NT2/D1 (cell line): ENCODE results near the gene DCTN4.
A peak's percentile ranks its signal among the peaks of the same experiment; 100 is the strongest.
"Not testable (repeated sequence)": the region's sequence is repeated elsewhere in the genome, so short reads cannot be mapped to it uniquely, and the experiment has no call there.

Source experiments
- DNase-seq: peaks from one replicate; pipeline ENCODE4 v3.0.0-alpha.2; 2011; ENCODE audit warnings: low read depth, low spot score
- H3K27me3 ChIP-seq: 2 replicates; pipeline ENCODE4 v1.6.0; 2011; ENCODE audit warnings: mild to moderate bottlenecking; ENCODE audit not compliant: insufficient read length, insufficient read depth
- H3K36me3 ChIP-seq: 2 replicates; pipeline ENCODE4 v1.6.1; 2011; ENCODE audit warnings: mild to moderate bottlenecking, low read length, mixed read lengths; ENCODE audit not compliant: insufficient read depth, insufficient read length
- H3K4me1 ChIP-seq: 2 replicates; pipeline ENCODE4 v1.5.1; 2011; ENCODE audit not compliant: insufficient read depth, insufficient read length
- H3K4me3 ChIP-seq: 2 replicates; pipeline ENCODE4 v1.5.1; 2011; ENCODE audit warnings: low read depth; ENCODE audit not compliant: insufficient read length
- H3K9ac ChIP-seq: 2 replicates; pipeline ENCODE4 v1.6.0; 2011; ENCODE audit warnings: low read depth; ENCODE audit not compliant: insufficient read length
- H3K9me3 ChIP-seq: 2 replicates; pipeline ENCODE4 v1.5.1; 2011; ENCODE audit warnings: mild to moderate bottlenecking, low read length; ENCODE audit not compliant: insufficient read depth
- SUZ12 ChIP-seq: IDR thresholded peaks from 2 replicates; pipeline ENCODE4 v1.6.1; 2011; ENCODE audit not compliant: insufficient read length, insufficient read depth; ENCODE audit errors: extremely low read depth
- YY1 ChIP-seq: IDR thresholded peaks from 2 replicates; pipeline ENCODE4 v1.6.1; 2011; ENCODE audit not compliant: insufficient read length, insufficient read depth
- ZNF274 ChIP-seq: IDR thresholded peaks from 2 replicates; pipeline ENCODE4 v1.6.1; 2011; ENCODE audit warnings: mild to moderate bottlenecking, low read depth, low read length

The DCTN4 gene

DNA sequence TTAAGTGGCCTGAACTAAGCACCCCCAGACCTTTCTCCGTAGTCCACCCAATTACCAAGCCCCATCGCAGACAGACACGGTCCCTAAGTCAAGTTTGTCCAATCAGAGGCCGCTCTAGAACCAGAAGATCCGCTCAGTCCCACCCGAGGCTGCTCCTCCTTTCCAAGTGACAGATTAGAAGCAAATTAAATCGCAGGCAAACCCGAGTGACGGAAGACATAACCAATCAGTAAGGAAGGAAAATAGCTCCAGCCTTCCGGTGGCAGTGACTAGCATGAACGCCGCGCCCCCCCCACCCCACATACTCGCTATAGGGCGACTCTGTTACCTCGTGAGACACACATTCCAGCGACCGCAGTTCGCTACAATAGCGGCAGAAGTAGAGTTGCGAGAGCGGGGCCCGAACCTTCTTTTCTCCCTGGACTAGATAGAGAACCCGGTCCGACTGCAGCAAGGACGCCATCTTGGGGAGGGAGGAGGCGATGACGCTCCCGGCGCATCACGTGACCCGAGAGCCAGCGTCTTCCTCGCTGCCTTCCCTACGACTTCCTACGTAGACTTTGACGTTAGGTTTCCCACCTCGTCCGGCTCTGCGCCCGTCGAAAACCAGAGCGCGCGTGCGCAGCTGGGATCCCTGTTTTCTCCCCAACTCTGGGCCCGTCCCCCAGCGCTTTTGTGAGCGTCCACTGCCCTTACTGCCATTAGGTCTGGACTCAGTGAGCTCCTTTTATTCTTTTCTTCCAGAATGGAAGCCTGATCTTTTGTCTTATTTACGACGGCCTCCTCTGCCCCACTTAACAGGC lies at the start of gene DCTN4:
DCTN4 (minus strand) TSS at position 487 of the 803 bp plus-strand sequence; CDS start at position 463, 24 bp downstream.
- Histone ChIP-seq H3K4me3 (peak within 1 kb of the TSS; percentile 83), H3K9me3 (no peaks in the 10 kb centered on the region), H3K27me3 (no peaks in the 10 kb centered on the region), H3K4me1 (no peaks in the 10 kb centered on the region), H3K36me3 (peaks cover 23% of the 10 kb centered on the region), H3K9ac (peak within 1 kb of the TSS; percentile 84)
- peak; percentile 82 for TF ChIP-seq YY1
- no peak for TF ChIP-seq SUZ12
- peak; percentile 90 for DNase-seq

DNA sequence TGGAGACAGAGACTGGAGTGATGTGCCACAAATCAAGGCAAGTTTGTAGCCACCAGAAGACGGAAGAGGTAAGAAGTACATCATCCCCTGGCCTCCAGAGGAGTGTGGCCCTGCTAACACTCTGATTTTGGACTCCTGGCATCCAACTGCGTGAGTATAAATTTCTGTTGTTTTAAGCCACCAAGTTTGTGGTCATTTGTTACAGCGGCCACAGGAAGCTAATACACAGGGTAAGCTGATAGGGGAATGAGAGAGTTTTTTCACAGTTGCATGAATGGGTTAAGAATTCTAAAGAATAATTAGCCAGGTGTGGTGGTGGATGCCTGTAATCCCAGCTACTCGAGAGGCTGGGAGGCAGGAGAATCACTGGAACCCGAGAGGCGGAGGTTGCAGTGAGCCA lies 45.6 kb upstream of the DCTN4 start:
- peaks cover under 1% of the 10 kb centered on the region; the same call in 1 of the 2 replicates for H3K9me3 ChIP-seq
- TF ChIP-seq ZNF274, result no peak
- no peak for TF ChIP-seq SUZ12
- no peak for TF ChIP-seq YY1
- H3K36me3 ChIP-seq, result no peaks in the 10 kb centered on the region
- H3K4me3 ChIP-seq, result no peak overlapping the region
- no peak overlapping the region for H3K9ac ChIP-seq
- no peaks in the 10 kb centered on the region for H3K4me1 ChIP-seq
- H3K27me3 ChIP-seq, result no peaks in the 10 kb centered on the region
- DNase-seq, result no peak

DNA sequence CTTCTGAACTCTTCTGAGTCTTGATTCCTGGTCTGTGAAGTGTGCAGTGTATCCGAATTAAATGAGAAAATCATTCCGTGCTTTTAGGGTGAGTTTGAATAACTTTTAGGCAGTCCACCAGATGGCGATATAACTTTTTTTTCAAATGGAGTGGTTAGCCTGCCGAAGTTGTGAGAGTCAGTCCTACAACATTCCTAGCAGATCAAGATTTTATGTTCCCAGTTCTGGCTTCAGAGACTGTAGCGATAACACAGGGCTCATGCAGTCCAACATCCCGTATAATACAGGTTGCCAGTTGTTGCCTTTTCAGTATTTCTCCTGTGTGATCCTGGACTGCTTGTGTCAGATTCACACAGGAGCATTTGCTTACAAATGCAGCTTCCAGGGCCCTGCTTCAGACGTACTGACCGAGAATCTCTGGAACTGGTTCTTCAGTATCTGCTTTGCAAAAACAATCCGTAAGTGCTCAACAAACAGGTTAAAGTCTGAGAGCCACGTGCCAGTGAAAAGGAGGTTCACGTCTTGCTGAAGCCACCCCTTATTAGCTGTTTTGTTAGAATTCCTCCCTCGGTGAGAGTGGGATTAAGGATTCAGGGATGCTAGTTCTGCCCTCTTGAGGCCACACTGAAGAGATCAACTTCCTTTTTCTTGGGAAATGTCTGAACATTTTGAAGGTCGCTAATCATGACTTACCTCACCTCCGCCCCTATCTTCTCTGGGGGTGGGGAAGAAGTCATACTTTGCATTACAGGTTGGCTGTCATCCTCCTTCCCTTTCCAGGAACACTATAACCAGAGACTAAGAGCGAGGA lies 42.5 kb upstream of the DCTN4 start:
- Histone ChIP-seq H3K27me3 (no peaks in the 10 kb centered on the region), H3K9me3 (no peaks in the 10 kb centered on the region; the same call in 1 of the 2 replicates), H3K9ac (peak overlapping the region; percentile 38), H3K4me3 (peak overlapping the region; percentile 32), H3K36me3 (no peaks in the 10 kb centered on the region), H3K4me1 (peaks cover 2% of the 10 kb centered on the region)
- no peak for TF ChIP-seq SUZ12
- no peak for TF ChIP-seq ZNF274
- no peak for TF ChIP-seq YY1
- DNase-seq, result peak; percentile 36

DNA sequence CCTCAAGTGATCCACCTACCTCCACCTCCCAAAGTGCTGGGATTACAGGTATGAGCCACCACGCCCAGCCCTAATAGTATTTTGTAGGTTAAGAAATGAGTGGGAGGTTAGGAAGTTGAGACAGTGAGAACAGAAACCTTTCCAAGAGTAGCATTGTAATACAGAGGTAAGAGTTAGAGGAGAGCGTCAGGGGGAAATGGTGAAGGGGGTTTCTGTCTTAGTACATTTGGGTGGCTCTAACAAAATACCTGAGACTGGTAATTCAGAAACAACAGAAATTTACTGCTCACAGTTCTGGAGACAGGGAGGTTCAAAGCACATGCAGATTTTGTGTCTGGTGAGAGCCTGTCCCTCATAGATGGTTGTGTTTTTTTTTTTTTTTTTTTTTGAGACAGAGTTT lies 38.6 kb upstream of the DCTN4 start:
- Histone ChIP-seq H3K36me3 (peaks cover 9% of the 10 kb centered on the region), H3K9me3 (no peaks in the 10 kb centered on the region), H3K9ac (no peak overlapping the region), H3K27me3 (no peaks in the 10 kb centered on the region), H3K4me1 (peaks cover 2% of the 10 kb centered on the region), H3K4me3 (no peak overlapping the region)
- no peak for DNase-seq
- TF ChIP-seq SUZ12, result no peak
- TF ChIP-seq ZNF274, result no peak
- TF ChIP-seq YY1, result no peak

DNA sequence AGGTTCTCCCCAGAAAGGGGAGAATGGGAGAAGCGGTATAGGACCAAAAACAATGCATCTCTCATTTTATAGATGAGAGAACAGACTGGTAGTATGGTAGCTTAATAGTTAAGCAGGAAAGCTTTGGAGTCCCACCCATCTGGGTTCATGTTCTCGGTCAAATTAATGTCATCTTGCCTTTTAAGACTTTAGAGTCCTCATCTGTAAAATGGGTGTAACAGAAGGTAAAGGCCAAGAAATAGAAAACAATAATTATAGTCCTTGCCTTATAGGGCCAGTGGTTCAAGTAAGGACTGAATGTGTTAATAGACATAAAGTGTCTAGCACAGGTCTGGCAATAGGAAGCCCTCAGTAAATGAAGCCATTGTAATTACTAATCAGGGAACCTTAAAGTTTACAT lies 36.1 kb upstream of the DCTN4 start:
- Histone ChIP-seq H3K4me1 (peaks cover 2% of the 10 kb centered on the region), H3K36me3 (peaks cover 9% of the 10 kb centered on the region), H3K4me3 (no peak overlapping the region), H3K9ac (no peak overlapping the region), H3K9me3 (no peaks in the 10 kb centered on the region), H3K27me3 (no peaks in the 10 kb centered on the region)
- no peak for DNase-seq
- no peak for TF ChIP-seq YY1
- TF ChIP-seq SUZ12, result no peak
- TF ChIP-seq ZNF274, result no peak

DNA sequence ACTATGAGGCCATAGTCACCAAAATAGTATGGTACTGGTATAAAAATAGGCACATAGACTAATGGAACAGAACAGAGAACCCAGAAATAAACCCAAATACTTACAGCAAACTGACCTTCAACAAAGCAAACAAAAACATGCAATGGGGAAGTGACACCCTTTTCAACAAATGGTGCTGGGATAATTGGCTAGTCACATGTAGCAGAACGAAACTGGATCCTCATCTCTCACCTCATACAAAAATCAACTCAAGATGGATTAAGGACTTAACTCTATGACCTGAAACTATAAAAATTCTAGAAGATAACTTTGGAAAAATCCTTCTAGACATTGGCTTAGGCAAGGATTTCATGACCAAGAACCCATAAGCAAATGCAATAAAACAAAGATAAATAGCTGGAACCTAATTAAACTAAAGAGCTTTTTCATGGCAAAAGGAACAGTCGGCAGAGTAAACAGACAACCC lies 34.6 kb upstream of the DCTN4 start:
- H3K4me3 ChIP-seq, H3K4me1 ChIP-seq, H3K36me3 ChIP-seq, H3K9ac ChIP-seq, H3K27me3 ChIP-seq, H3K9me3 ChIP-seq, DNase-seq: not testable (repeated sequence)

DNA sequence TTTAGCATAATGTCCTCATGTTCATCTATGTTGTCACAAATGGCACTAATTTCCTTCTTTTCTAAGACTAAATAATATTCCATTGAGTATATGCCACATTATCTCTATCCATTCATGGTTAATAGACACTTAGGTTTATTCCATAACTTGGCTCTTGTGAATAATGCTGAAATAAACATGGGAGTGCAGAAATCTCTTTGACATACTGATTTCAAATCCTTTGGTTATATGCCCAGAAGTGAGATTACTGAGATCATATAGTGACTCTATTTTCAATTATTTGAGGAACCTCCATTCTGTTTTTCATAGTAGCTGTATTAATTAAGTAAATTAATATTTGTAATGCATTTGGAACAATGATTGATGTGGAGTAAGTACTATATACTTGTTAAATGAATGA lies 32.7 kb upstream of the DCTN4 start:
- Histone ChIP-seq H3K4me3 (no peak overlapping the region), H3K4me1 (no peaks in the 10 kb centered on the region), H3K9me3 (no peaks in the 10 kb centered on the region), H3K9ac (no peak overlapping the region), H3K36me3 (peaks cover 9% of the 10 kb centered on the region), H3K27me3 (no peaks in the 10 kb centered on the region)
- TF ChIP-seq ZNF274 (no peak), YY1 (no peak), SUZ12 (no peak)
- DNase-seq, result no peak
